Stimulated activated naive CD4-positive, alpha-beta T cell treated with Interleukin-2 at 50 U/mL for 16 hours (primary cell): Measurements from ENCODE around the gene DNAJC21.
"Not testable (repeated sequence)": the region's sequence is repeated elsewhere in the genome, so short reads cannot be mapped to it uniquely, and the experiment has no call there.

Experiments
- DNase-seq: peaks from one replicate; lab custom pipeline; 2025; lab: John Stamatoyannopoulos, UW

Gene DNAJC21

DNA sequence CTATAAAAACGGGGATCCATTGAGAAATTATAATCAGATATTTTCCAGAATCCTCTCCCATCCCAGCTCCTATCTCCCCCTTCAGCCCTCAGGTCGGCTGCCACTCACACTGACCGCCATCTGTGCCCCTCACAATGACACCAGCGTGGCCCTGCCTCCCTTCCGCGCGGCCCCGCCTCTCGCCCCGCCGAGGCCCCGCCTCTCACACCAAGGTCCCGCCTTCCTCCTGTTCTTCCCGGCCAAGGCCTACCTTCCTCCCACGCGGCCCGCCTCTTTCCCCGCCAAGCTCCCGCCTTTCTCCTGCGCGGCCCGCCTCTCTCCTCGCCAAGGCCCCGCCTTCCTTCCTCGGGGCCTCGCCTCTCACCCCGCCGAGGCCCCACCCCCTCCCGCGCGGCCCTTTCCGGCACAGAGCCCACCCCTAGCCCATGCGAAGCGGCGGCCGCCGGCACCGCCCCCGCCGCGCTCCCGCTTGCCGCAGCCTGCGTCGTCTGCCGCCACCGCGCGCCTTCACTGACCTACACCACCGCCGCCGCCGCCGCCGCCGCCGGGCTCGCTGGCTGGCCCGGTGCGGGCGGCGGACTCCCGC lies at the start of gene DNAJC21:
Gene DNAJC21 (plus strand): TSS at position 426 of the 586 bp plus-strand sequence. CDS start 261 bp downstream, outside the sequence.
- peak; percentile 97 for DNase-seq

DNA sequence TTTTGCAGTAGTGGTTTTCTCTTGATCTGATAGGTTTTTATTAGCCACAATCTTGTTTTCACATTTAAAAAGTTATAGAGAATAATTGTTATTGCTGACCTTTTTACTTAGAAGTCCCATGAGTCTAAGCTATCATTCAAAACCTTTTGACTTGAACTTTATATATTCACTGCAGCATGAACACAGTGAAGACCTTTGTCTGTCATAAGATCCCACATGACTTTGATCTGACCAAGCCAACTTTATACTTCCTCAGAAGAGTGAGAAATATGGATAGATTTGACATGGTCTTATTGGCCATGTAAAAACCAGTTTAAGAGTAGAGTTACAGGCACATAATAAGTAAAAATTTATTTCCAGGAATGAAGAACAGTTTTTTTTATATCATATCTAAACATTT lies 48.1 kb upstream of the DNAJC21 start:
- no peak for DNase-seq

DNA sequence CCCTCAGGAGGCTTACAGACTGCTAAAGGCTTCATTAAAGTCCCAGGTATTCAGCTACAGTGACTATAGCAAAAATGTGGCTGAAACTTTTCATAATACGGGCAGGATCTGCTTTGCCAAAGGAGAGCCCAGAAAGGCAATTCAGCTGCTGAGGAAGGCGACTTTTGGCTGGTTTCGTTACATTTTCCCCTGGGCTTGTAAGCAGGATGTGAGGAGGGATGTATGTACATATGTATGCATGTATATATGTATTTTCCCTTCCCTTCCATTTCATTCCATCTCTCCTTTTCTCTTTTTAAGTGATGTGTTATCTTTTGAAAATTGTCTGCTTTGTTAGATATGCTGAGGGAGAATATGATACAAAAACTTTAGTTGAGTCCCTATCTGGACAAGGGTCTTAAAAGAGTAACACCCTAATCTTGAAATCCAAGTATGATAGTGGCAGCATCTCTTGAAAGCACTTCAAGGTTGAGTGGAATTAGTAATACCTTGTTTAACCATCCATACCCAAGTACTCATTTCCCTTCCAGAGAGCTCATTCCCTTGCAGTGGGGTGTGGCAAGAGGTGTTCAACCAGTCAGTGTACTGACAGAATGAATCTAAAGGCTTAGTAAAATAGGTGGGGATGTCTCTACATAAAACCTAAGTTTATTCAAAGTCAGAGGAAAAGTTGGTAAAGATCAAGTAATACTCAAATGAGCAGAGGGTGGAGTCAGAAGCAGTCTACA lies 42.8 kb upstream of the DNAJC21 start:
- DNase-seq, result no peak

DNA sequence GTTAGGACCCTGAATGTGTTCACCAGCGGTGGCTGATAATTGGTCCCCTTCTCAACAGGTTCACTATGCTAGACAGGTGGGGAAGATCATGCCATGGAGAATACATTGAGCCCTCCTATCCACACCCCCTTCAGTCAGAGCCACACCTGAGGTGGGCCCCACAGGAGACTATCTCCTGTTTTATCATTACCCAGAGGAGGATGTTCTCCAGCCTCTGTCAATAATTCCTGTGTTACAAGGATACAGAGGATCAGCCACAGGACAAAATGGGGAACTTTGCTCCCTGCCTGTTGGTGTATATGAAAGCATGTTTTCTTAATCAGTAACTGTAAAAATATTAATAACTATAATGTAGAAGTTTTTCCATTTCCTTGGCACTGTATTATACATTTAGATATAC lies 40.0 kb upstream of the DNAJC21 start:
- DNase-seq, result no peak

DNA sequence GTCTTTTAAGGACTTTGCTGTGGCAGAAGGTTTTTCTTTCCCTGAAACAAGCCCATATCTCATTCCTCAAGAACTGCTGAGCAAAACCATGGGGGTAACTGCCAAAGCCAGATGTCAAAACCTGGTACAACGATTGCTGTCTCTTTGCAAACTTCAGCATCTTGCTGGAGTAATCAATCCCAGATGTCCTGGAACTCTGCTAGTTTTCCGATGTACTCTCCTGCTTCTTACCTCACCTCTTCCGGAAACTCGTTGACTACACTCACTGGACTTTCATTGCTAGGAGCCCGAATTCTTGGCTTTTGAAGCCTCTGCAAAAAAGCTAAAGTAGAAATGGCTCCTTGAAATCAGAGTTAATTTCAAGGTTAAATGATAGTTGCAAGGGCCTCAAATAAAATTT lies 37.4 kb upstream of the DNAJC21 start:
- DNase-seq, result no peak

DNA sequence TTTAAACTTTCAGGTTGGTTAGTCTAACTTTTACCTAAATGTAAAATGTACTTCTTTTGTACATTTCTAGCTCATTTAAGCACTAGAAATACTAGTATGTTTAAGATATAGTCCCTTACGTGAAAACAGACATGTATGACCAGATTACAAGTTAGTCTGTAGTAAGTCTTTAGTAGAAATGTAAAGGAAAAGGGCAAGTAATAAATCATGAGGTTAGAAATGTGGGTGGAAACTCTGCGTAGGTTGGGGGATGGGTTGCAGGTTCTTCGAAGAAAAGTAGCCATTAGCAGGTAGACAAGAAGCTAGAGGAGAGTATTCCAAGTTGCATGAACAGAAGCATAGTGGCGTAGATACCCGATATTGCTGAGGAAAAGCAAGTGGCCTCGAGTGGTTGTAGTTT lies 36.9 kb upstream of the DNAJC21 start:
- no peak for DNase-seq

DNA sequence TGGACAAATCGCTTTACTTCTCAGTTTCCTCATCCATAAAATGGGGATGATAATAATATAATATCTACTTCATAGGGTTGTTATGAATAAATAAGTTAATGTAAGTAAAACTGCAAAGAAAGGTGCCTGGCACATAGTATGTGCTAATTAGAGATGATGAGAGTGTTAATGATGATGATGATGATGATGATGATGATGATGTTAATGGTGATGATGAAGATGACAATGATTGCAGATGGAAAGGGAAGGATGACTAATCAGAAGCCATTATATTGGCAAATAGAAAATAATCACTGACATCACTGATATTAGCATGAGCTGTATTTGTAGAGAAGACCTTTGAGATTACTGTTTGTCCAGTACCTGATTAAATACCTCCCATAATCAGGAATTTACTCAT lies 34.6 kb upstream of the DNAJC21 start:
- no peak for DNase-seq

DNA sequence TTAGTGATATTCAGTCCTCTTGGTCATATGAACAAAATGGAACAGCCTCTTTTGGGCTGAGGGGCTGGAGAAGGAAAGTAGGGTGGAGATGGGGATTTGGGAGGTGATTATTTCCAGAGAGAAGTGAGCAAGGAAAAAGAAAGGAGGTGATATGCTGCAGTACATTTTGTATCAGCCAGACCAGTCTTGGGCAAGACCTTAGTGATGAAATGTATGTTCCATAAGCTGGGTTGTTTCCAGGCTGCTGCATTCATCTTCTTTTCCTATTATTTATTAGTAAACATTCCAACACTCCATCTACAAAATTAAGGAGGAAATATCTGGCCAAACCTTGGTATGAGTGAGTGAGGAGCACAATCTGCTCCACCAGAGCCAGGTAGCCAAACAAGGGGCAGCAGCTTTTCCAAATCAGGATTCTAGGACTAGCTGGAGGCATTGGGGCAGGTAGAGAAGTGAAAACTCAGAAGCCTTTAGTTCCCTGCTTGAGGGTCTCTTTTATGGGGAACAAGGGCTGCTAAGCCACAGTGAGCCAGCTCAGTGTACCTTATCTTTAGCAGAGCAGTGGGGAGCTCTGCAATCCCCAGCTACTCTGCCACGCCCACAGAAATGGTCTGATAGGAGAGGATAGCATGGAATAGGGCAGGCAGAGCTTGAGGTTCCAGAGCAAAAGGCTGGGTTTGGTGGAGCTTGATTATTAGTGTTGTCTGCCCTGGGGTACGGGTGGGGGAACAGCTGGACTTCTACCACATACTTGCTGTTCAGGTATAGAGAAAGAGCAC lies 33.5 kb upstream of the DNAJC21 start:
- no peak for DNase-seq

DNA sequence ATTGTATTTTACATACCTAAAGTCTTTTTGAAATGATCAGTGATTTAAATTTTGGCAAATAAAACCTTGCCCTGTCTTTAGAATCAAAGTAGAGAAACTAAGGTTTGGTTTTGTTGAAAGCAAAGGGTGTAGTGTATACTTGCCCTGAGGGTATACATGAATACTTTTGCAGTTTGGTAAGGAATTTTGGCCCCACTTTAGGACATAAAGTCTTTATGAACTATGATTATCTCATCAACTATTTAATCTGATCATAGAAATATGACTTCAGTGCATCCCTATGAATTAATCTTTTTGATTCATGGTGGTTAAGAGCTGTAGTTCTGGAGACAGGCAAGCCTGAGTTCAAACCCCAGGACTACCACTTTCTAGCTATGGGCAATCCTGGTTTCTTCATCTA lies 31.7 kb upstream of the DNAJC21 start:
- no peak for DNase-seq

DNA sequence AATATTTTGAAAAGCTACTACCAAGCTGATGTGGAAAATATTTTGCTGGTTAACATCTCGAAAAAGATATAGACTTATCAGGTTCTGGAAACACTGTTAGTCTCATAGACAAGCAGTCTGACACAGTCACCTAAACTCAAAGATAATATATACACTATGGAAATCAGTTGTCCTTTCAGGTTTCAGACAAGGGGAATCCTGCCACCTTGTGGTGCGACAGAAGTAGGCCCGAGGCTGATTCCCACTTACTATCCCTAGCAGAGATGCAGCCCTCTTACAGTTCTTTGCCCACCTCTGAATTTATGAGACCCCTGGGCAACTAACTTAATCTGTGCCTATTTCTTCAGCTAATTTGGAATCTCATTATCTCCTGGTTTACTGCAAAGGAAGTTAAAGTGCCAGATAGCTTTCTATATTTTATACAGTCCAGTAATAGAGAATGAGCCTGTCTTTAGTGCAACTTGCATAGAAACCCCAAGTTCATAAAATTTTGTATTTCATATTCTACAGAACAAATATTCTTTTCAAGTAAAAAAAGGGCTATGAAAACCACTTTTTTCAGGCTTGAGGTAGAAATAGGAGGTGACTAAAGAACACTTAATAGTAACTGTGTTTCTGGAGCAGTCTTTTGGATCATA lies 31.0 kb upstream of the DNAJC21 start:
- peak; percentile 38 for DNase-seq

DNA sequence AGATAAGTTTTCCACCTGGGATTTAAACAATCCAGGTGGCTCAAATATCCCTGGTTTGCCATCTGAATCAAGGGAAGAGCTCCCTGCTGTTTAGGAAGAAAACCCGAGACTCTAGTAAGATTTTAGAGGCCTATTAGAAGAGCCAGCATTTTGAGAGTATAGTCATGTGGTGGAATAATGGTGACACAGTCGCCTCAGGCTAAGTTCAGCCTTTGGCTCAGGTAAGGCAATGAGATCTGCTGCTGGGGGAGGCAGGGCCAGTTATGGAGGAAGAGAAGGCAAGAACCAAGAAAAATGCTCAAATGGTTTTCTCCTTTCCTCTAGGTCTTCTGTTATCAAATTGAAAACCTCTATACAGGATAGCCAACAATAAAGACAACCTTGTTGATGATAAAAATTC lies 30.3 kb upstream of the DNAJC21 start:
- no peak for DNase-seq

DNA sequence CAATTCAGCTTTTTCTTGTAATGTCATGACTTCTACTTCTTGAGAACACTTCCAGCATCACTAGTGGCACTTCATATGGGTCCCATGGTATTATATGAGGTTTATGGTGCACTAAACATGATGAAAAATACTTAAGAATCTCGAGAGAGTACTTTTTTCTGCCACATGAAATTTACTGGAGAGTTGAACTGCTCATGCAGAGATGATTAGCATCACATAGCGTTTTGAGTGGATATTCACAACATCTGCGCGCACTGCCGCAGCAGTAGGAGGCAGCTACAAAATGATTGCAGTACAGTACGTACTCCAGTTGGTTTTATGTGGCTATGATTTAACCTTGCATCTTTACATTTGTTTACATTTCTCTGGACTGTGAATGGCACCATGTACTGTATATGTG lies 28.7 kb upstream of the DNAJC21 start:
- DNase-seq, result no peak

DNA sequence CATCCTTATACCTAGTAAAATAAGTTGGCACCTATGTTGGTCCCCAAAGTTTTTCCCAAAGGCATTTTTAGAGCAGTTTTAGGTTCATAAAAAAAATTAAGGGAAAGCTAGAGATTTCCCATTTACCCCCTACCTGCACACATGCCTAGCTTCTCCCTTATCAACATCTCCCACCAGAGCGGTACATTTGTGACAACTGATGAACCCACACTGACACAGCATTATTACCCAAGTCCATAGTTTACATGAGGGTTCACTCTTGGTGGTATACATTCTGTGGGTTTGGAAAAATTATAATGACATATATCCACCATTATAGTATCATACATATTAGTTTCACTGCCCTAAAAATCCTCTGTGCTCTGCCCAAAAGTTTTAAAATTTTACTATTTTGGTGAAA lies 26.1 kb upstream of the DNAJC21 start:
- DNase-seq, result no peak

DNA sequence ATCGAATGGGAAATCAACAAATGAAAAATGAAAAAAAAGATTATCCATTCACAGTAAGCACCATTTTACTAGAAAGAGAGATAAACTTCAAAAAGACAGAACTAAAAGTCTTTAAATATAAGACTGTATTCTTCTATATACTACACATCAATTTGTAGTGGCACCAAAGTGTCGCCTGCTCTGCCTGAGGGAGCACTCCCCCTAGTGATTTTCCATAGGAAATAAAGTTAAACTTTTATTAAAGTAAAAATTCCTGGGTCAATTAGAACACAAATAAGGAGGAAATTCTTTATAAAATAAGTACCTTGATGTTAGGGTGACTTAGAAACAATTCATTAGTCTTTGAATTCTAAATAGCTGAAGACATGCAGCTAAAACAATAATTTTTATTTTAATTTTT lies 23.8 kb upstream of the DNAJC21 start:
- no peak for DNase-seq

DNA sequence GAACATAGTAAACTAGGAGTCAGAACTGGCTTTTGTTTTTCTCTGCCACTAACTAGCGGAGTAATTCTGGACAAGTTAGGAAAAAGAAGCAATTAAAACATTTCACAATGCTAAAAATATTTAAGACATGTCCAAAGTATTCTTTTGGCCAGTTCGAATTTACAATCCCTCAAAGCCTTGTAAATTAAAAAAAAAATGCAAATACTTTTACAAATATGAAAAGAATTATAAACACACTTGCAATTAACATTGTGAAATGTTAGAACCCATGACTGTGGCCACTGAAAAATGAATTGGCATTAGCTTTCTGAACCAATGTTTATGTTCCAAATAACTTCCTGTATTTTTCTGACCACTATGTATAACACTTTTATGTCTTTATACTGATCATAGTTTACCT lies 16.3 kb upstream of the DNAJC21 start:
- DNase-seq, result no peak

DNA sequence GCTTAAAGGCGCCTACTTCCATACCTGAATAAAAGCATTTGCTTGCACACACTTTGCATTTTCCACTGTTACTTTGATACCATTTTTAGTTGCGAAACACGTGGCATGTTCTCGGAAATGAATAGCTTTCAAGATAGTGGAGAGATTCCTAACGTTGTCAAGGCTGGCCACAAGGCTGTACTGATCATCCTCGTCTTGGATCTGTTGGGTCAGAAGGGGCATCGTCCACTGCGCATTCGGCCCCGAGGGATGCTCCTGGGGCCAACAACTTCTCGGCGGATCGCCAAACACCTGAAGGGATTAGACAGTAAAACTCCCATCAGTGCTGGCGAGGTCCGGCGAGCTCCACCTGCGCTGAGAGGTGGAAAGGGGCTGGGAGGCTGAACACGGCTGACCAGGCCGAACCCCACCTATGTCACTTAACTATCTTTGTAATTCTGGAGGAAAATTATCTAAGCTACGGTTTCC lies 14.7 kb upstream of the DNAJC21 start:
- no peak for DNase-seq

DNA sequence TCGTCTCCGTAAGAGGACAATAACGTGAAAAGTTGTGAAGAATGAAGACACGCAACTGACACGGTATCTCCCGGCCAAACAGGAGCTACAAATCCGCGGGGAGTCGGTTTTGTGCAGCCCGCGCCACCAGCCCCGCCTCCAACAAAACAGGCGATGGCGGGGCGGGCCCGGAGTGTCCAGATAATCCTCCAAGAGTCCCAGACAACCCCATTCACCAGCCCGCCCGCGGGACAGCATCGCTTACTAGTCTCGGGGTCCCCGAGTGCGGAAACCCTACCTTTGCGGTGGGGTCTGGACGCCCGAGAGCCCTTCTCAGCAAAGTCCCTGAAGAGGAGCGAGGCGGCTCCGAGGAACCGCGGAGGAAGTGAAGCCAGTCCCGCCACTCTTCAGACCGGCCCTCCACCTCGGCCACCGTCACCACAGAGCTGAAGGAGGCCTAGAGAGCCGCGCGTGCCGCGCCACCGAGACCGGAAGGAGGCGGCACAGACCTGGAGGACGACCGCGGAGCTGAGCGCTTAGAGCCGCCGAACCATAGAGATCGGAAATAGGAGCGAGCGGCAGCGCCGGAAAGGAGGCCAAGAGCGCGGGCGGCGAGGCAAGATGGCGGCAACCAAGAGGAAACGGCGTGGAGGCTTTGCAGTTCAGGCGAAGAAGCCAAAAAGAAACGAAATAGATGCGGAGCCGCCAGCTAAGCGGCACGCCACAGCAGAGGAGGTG lies 14.1 kb upstream of the DNAJC21 start, which contains the start of the genes BRIX1 and RAD1:
Gene BRIX1 (plus strand): TSS at position 573 of the 717 bp plus-strand sequence. CDS start 28 bp downstream, at position 601.
Gene RAD1 (minus strand): TSS at position 366 of the 717 bp plus-strand sequence. CDS start 612 bp downstream, outside the sequence.
- peak; percentile 94 for DNase-seq

DNA sequence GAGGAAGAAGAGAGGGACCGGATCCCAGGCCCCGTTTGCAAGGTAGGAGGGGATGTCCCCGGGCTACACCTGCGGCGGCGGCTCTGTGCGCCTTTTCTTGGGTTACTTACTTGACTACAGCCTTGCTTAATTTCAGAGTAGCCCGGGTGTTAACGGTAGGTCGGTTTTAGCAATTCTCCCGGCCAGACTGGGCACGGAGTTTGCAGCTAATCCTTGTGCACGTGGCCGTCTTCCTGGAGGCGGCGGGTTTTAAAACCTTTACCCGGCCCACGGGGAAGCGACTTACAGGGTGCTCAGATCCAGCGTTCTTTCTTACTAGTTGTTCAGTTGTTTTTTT lies 13.5 kb upstream of the DNAJC21 start:
- DNase-seq, result peak; percentile 20

DNA sequence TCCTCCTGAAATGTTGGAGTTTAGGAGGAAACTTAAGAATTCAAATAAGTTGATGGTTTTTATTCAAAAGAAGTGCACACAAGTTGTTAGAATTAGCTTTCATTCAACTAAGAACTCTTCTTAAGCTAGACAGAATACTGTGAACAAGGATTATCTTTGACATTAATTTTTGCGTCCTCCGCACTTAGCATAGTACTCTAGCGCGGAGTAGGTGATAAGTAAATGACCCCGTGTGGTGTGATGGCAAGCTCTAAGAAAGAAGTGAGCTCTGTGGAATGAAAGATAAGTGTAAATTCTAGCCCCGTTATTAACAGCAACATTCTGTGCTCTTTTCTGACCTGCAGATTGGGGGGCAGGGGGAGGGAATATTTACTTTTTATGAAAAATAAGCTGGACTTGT lies 12.8 kb upstream of the DNAJC21 start:
- DNase-seq, result no peak

DNA sequence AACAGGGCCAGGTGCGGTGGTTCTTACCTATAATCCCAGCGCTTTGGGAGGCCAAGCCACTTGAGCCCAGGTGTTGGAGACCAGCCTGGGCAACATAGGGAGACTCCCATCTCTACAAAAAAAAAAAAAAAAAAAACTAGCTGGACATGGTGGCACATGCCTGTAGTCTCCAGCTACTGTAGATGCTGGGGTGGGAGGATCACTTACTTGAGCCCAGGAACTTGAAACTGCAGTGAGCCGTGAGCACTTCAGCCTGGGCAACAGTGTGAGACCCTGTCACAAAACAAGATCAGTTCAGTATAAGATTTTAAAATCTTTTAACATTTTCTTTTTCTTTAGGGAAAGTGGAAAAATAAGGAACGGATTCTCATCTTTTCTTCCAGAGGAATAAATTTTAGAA lies 11.3 kb upstream of the DNAJC21 start:
- DNase-seq, result no peak

DNA sequence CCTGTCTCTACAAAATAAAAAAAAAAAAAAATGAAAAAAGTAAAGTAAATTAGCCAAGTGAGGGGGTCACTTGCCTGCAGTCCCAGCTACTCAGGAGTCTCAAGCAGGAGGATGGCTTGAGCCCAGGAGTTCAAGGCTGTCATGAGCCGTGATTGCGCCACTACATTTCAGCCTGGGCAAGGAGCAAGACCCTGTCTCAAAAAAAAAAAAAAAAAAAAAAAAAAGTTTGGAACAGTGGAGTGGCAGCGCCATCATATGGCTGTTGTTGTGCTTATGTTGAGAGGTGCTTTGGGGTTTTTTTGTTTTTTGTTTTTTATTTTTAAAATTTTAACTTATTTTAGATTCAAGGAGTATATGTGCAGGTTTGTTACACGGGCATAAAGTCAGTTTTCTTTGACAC lies 10.3 kb upstream of the DNAJC21 start:
- DNase-seq, result no peak

DNA sequence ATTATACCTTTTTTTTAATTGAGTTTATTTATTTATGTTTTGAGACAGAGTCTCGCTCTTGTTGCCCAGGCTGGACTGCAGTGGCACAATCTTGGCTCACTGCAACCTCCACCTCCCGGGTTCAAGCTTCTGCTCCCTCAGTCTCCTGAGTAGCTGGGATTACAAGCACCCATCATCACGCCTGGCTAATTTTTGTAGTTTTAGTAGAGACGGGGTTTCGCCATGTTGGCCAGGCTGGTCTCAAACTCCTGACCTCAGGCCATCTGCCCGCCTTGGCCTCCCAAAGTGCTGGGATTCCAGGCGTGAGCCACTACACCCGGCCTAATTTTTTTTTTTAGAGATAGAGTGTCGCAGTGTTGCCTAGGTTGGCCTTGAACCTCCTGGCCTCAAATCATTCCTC lies 6.1 kb upstream of the DNAJC21 start:
- not testable (repeated sequence) for DNase-seq
